HG02840 (cell line): ENCODE results near the gene GAL3ST2.
"Not testable (repeated sequence)": the region's sequence is repeated elsewhere in the genome, so short reads cannot be mapped to it uniquely, and the experiment has no call there.

Experiments
- ATAC-seq: cut with Tn5 transposase; IDR thresholded peaks from one replicate; pipeline ENCODE4 v1.9.1; 2021; ENCODE audit warnings: mild to moderate bottlenecking, moderate library complexity, moderate number of reproducible peaks; ENCODE audit not compliant: unreplicated experiment, low FRiP score

GAL3ST2 gene

DNA sequence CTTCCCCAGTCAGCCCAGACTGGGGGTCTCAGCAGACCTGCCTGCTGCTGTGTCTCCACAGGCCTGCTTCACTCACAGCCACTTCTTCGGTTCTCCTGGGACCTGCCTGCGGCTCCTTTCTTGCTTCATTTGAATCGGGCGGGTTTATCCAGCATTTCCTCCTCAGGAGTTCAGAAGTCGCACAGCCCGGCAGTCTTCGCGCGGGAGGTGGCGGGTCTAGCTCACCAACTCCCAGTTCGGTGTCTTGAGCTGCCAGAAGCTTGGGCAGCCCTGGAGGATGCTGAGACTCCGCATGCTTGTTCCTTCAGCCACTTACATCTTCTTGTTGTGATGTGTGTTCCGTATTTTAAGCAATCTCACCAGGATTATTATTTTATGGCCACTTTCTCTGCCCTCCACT lies 31.3 kb upstream of the GAL3ST2 start:
- ATAC-seq = no peak

DNA sequence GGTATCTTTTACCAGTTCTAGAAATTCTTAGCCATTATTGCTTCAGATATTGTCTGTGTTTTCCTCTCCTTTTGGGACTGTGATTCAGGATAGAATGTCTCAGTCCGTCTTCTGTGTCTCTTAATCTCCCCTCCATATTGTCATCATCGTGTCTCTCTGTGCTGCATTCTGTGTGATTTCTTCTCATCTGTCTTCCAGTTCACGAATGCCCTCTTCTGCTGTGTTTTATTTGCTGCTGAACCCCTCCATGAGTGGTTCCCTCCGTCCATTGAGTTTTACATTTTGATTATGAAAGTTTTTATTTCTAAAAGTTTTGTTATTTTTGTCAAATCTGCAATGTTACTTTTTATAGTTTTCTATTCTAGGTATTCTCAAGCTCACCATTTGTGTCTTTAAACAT lies 30.5 kb upstream of the GAL3ST2 start:
- ATAC-seq = no peak

DNA sequence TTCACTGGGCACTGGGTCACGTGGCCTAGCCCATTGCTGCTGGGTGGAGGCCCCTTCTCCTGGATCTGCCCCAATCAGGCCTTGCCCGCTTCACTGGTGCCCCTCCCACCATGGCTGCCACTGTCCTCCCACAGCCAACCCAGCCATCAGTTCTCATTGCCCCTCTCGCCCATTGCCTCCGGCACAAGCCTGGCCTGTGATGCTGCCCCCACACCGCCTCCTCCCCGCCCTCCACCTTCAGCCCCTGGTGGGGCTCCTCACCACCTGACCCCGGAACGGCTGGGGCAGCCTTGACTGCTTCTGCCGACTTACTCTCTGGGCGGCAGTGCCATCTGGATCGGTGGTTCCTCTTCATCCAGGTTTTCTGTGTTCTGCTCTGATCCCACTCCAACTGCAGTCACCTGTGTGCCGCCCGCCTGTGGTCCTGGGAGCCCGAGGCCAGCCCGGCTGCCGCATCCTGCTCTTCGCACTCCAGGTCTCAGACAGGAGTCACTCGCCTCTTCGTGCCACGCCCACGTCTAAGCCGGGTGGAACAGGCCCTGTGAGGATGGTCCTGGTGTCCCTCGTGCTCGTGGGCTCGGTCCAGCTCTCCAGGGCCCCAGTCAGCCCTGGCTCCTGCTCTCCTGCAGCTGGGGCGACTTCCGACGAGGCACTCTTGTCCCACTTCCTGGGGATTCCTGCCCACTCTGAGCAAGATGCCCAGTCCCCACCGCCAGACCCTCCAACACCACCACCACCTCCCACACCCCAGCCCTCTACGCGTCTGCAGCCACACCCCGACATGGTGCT lies 28.0 kb upstream of the GAL3ST2 start:
- no peak for ATAC-seq

DNA sequence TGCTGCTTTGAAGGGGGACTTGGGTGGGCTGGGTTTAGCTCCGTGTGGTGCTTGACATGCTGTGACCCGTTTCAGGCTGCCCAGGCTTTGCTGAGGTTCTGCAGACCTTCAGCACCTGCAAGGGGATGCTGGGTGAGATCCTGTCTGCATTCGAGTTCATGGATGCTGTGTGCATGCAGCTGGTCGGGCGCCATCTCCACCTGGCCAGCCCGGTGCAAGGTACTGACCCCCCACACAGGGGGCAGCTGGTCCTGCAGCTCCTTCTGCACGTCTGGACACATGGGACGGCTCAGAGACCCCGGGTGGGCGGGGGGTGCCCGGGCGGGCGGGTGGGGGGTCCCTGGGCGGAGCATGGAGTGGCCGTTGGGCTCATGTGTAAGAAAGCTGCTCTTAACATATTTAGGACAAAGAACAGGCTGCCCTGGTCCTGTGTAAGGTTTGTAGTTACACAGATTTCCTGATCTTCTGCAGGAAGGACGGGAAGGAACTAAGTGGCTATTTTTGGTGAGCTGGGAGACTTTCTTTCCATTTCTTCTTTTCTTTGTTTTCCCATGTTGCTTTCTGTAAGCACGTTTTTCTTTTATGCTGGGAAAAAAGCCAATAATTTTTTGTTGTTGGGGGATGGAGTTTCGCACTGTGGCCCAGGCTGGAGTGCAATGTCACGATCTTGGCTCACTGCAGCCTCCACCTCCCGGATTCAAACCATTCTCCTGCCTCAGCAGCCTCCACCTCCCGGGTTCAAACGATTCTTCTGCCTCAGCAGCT lies 26.4 kb upstream of the GAL3ST2 start:
- ATAC-seq = no peak

DNA sequence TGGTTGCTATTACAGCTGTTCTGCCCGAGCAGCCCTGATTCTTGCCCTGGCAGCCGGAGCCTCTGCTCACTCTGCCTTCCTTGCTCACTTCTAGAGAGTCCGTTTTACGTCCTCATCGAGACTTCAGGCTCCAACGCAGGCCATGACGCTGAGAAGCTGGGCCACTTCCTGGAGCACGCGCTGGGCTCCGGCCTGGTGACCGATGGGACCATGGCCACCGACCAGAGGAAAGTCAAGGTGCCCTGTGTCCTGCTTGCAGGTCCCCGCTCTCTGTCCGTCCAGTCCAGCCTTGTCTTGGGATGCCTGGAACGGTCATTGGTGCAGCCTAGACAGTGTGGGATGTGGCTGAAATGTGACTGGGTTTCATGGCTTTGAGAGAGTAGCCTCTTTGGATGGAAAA lies 25.5 kb upstream of the GAL3ST2 start:
- ATAC-seq = no peak

DNA sequence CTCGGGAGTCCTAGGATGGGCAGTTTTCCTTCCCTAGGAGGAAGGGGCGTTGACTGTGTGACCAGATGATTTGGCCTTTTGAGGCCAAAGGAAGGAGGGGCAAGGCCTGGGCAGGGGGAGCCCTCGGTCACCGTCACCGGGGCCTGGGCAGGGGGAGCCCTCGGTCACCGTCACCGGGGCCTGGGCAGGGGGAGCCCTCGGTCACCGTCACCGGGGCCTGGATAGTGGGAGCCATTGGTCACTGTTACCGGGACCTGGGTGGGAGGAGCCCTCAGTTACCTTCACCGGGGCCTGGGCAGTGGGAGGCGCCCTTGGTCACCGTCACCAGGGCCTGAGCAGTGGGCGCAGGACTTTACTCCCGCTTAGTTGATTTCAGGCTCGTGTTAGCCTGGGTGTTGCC lies 24.8 kb upstream of the GAL3ST2 start:
- no peak for ATAC-seq

DNA sequence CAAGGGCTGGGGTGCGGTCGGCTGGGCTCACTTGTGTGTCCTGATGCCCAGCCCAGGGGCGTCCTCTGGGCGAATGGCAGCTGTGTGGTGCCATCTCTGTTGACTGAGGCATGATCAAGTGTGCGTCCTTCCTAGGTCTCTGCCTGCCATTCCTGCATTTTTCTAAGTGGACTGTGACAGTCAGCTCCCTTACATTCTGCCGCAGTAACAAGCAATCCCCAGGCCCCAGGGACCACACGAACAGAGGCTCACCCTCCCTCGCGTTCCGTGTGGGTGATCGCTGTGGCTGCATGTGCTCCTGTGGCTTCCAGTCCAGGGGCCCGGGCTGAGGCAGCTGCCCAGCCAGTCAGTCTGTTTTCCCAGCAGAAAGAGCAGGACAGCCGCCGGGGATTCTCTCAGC lies 24.4 kb upstream of the GAL3ST2 start:
- no peak for ATAC-seq

DNA sequence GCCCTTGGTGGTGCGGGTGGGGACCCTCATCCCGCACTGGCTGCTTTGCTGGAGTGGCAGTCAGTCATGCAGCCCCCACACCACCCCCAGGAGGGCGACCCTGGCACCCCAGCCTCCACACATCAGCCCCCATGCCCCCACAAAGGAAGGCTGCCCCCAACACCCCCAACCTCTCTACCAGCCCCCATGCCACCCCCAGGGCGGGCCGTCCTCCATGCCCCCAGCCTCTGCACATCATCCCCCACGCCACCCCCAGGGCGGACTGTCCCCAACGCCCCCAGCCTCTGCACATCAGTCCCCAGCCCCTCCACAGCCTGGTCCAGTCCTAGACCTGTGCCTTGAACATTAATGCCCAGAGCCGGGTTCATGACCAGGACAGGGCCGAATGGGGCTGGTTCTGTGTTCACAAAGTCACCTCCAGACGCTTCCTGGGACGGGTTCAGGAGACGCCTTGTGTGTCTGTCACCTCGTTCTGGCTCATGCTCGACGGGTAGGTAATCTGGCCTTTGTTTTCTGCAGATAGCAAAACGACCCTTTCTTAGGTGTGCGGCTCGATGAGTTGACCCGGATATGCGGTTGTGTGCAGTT lies 23.8 kb upstream of the GAL3ST2 start:
- no peak for ATAC-seq

DNA sequence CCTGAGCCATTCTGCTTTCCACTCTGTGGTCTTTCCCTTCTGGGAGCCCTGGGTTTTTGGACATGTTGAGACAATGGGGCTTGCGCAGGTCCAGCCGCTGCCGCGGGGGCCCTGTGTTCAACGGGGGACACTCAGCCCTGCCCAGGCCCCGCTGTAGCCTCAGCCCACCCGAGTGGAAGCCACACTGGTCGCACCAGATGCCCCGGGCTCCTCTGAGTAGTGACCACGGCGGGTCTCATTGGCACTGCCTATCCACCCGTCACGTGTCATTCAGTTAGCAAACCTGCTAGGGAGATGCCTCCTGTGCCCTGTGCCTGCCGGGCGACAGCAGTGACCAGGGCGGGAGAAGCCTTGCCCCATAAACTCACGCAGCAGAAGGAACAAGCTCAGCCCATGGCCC lies 23.1 kb upstream of the GAL3ST2 start:
- ATAC-seq = no peak

DNA sequence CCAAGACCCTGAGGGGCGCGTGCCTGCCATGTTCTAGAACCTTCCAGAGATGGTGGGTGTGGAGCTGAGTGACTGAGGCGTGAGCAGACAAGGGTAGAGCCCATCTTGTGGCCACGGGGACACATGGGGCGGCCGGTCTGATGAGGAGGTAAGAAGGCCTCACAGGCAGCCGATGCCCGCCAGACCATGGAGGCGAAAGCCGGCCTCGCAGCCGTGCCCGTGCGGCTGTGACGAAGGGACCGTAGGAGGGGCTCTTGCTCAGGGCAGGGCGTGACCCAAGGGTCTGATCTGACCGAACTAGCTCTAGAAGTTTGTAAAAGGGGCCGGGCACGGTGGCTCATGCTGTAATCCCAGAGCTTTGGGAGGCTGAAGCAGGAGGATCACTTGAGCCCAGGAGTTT lies 22.6 kb upstream of the GAL3ST2 start:
- ATAC-seq = no peak

DNA sequence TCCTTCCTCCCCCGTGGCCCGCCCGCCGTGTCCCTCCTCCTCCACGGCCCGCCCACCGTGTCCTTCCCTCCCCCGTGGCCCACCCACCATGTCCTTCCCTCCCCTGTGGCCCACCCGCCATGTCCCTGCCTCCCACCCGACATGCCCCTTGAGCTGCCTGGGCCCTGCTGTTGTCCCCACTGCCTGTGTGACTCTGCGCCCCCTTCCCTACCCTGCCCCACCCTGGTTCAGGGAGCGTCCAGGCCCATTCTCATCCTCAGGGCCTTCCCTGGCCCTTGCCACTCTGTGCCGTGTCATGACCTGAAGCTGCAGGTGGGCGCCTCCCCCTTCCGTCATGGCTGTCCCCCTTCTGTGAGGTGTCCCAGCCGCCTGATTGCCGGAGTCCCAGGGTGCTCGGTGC lies 21.5 kb upstream of the GAL3ST2 start:
- no peak for ATAC-seq

DNA sequence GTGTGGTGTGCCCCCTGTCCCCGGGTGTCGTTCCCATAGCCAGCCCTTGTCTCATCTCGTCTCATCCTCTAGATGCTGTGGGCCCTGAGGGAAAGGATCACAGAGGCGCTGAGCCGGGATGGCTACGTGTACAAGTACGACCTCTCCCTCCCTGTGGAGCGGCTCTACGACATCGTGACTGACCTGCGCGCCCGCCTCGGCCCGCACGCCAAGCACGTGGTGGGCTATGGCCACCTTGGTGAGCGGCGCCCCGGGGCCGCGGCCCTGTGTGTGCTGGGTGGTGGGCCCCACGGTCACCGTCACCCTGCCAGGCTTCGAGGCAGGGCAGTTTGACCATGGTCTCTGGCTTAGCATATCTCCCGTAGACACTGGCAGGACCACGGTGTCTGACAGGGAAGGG lies 20.8 kb upstream of the GAL3ST2 start:
- ATAC-seq = no peak

DNA sequence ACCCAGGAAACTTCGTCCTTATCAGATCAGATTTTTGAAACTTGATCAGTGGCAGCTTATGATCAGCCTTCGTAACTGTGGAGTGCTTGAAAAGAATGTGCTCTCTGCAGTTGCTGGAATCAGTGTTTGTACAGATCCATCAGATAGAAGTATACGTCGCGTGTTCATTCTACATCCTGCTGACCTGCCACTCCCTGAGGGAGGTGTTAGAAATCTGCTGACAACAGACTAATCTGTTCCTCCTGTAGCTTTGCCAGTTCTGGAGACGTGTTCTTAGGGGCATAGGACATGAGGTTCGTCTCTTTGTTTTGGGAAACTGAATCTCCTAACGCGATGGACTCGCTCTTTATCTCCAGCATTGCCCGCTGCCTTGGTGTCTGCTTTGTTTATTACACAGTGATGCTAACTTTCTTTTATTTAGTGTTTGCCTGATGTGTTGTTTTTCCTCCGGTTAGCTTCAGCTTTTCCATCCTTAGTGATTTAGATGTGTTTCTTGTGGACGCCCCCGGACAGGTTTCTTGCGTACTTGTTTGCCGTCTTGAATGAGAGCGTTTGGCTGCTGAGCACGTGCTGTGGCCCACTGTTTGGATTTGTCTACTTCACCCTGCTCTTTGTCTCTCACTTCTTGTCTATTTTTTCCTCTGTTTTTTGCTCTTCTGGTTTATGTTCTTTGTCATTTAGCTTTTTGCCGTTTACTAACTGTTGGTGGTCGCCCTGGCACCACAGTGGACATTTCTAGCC lies 17.4 kb upstream of the GAL3ST2 start:
- no peak for ATAC-seq

DNA sequence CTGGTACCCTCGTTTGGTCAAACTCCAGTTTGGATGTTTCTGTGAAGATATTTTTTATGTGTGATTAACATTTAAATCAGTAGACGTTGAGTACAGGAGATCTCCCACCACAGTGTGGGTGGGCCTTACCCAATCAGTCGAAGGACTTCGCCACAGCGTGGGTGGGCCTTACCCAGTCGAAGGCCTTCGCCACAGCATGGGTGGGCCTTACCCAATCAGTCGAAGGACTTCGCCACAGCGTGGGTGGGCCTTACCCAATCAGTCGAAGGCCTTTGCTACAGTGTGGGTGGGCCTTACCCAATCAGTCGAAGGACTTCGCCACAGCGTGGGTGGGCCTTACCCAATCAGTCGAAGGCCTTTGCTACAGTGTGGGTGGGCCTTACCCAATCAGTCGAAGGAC lies 16.7 kb upstream of the GAL3ST2 start:
- not testable (repeated sequence) for ATAC-seq

DNA sequence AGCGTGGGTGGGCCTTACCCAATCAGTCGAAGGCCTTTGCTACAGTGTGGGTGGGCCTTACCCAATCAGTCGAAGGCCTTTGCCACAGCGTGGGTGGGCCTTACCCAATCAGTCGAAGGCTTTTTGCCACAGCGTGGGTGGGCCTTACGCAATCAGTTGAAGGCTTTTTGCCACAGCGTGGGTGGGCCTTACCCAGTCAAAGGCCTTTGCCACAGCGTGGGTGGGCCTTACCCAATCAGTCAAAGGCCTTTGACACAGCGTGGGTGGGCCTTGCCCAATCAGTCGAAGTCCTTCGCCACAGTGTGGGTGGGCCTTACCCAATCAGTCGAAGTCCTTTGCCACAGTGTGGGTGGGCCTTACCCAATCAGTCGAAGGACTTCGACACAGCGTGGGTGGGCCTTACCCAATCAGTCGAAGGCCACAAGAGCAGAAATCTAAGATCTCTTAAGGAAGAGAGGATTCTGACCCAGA lies 16.3 kb upstream of the GAL3ST2 start:
- no peak for ATAC-seq

DNA sequence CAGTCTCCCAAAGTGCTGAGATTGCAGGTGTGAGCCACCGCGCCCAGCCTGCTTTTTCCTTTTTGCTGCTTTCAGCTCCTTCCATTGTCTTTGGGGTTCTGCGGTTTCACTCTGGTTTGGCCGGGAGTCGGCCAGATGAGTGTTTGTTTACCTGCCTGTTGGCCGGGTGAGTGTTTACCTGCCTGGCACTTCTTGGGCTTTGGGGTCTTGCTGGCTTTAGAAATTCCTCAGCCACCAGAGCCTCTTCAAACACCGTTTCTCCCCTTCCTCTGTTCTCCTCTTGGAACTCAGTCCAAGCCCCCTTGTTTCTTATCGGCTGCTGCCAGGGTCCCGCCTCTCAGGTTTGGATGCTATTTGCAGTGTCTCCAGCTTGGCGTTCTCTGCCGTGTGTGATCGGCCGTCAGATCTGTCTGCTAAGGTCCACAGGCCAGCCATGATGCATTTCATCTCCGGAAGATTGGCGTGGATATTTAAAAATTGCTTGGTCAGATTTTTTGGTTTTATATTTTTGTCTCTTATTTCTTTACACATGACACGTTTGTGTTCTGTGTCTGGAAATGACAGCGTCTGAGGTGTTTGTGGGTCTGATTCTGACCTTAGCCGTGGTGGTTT lies 14.2 kb upstream of the GAL3ST2 start:
- ATAC-seq = no peak

DNA sequence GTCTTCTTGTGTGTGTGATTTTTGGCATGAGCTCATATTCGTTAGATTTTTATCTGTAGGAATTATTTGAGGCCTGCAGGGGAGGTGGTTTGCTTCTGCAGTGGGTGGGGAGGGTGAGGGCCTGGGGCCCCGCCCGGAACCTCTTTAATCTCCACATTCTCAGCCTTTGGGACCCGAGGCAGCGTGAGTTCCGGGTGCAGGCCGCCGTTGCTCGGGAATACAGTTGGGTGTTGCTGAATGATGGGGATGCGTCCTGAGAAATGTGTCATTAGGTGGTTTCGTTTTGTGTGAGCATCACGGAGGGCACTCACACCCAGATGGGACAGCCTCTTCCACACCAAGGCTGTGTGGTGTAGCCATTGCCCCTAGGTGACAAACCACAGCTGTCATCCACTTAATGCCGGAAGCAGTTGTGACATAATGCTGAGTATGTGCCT lies 13.7 kb upstream of the GAL3ST2 start:
- ATAC-seq = no peak

DNA sequence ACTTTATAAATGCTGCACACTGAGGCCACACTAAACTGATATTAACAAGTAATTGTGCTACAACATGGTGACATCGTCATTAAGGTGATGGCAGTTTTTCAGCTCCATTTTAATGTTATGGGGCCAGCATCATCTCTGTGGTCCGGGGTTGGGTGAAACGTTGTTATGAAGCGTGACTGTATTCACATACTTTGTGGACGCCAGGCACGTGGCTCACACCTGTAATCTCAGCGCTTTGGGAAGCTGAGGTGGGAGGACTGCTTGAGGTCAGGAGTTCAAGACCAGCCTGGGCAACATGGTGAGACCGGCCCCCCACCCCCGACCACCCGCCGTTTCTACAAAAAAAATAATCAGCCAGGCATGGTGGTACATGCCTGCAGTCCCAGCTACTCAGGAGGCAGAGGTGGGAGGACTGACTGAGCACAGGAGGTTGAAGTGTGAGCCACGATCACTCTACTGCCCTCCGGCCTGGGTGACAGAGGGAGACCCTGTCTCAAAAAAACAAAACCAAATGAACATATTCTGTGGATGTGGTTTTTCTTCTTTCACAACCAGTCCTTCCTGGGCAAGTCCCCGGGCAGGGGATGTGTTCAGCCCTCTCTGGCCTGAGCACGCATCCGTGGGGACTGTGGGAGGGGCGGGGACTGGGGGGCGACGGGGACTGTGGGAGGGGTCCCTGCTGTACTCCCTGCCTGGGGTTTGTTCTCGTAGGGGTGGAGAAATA lies 12.9 kb upstream of the GAL3ST2 start:
- no peak for ATAC-seq

DNA sequence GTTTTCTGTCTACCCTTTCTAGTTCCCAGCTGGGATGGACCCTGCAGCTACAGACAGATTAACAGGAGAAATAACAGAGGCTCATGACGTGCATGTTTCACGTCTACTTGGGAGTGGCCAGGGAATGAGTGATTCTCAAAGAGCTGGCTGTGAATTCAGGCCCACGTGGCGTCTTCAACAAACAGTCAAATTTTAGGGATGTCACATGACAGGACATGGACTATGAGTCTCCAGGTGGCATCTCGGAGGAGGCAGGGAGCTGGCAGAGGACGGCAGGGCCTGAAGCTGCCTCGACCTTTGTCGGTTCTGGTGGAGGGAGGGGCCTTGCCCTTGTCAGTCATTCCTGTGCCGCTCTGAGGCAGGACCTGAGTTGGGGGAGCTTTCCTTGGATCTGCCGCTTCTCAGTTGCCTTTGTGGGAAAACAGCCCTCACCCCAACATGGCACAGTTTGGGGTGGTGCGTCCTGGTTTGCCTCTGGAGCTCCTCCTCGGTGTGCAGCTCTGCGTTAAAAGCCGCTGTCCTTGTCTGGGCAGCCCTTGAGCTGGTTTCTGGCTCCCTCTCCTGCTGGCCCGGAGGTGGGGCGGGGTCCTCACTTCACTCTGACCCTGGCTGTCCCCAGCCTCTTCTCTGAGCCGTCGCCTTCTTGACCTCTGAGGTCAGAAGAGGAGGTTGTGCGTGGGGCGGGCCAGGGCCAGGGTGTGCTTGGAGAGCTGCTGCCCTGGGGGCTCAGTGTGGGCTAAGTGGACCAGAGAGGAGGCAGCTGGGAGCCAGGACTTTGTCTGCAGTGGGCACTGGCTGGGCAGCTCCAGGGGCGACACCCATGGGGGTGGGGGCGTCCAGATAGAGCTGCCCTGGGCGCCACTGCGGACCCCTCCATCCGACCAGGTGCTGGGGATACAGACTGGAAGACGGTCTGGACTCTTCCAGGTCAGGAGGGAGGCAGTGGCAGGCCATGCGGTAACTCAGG lies 12.1 kb upstream of the GAL3ST2 start:
- no peak for ATAC-seq
